Measurements from ENCODE around the gene UNC5C.

The UNC5C gene

DNA sequence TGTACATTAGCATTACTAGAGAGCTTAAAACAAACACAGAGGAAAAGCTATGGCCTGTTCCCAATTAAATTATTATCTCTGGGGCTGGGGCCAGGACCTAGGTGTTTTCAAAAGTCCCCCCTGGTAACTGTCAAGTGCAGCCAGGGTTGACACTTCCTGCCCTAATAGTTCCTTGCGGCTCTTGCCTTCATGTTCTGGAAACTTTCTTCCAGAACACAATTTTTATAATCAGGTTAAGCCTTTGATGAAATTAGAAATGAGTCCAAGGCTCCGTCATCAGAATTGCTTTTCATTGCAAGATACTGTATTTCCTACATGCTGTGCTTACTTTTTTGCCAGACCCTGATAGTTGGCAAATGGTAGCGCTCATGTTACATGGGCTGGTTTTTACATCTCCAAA is 229.6 kb downstream of the UNC5C start:
- H3K4me1 ChIP-seq (ENCODE audit: control insufficient read depth in 1 of 2, insufficient read depth in 2 of 2, low read length in 2 of 2) = no peaks in the 10 kb centered on the region
- no peak overlapping the region for H3K27ac ChIP-seq (ENCODE audit: low read depth, low read length)
- H3K4me3 ChIP-seq (ENCODE audit: low read depth in 1 of 2, low read length in 2 of 2) = no peak overlapping the region
- H3K9me3 ChIP-seq (ENCODE audit: control insufficient read depth in 1 of 2, low read length in 2 of 2) = no peaks in the 10 kb centered on the region
- H3K36me3 ChIP-seq (ENCODE audit: control insufficient read depth in 1 of 2, insufficient read depth in 2 of 2, low read length in 2 of 2) = no peaks in the 10 kb centered on the region
- H3K9ac ChIP-seq (ENCODE audit: low read depth in 1 of 2, low read length in 2 of 2) = no peak overlapping the region
- H3K27me3 ChIP-seq (ENCODE audit: control insufficient read depth in 1 of 2, insufficient read depth in 2 of 2, low read length in 2 of 2) = no peaks in the 10 kb centered on the region

DNA sequence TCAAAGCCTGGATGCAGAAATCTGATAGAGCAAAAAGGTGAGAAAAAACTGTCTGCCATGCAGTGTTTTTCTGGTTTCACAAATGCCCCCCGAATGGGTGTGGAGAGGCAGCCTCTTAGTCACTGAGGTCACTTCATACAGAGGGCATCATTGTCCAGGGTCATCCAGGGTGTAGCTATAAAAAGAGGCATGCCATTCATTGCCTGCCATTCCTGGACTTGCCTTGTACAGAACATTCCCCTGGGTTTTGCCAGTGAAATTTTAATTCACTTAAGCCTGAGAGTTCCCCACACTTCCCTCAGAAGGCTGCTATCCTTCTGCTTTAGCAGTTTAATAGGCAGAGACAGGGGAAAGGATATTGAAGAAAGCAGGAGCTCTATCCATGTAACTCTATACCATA is 230.3 kb downstream of the UNC5C start:
- Histone ChIP-seq H3K27ac (ENCODE audit: low read depth, low read length) (no peak overlapping the region), H3K36me3 (ENCODE audit: control insufficient read depth in 1 of 2, insufficient read depth in 2 of 2, low read length in 2 of 2) (no peaks in the 10 kb centered on the region), H3K27me3 (ENCODE audit: control insufficient read depth in 1 of 2, insufficient read depth in 2 of 2, low read length in 2 of 2) (no peaks in the 10 kb centered on the region)

DNA sequence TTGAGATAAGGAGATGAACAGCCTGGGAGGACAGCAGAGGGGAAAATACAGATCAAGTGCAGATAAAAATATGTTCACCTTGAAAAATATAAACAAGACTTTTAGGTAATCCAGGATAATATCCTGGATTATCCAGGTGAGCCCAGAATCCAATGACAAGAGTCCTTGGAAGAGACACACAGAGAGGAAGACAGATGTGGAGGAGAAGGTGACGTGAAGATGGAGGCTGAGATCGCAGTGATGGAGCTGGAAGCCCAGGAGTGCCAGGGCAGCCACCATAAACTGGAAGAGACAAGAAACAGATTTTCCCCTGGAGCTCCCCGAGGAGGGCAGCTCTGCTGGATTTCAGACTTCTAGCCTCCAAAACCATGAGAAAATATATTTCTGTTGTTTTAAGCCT is 230.7 kb downstream of the UNC5C start:
- H3K36me3 ChIP-seq (ENCODE audit: control insufficient read depth in 1 of 2, insufficient read depth in 2 of 2, low read length in 2 of 2) = no peaks in the 10 kb centered on the region
- no peaks in the 10 kb centered on the region for H3K4me1 ChIP-seq (ENCODE audit: control insufficient read depth in 1 of 2, insufficient read depth in 2 of 2, low read length in 2 of 2)
- H3K9me3 ChIP-seq (ENCODE audit: control insufficient read depth in 1 of 2, low read length in 2 of 2) = no peaks in the 10 kb centered on the region
- no peak overlapping the region for H3K9ac ChIP-seq (ENCODE audit: low read depth in 1 of 2, low read length in 2 of 2)
- no peak overlapping the region for H3K27ac ChIP-seq (ENCODE audit: low read depth, low read length)
- H3K4me3 ChIP-seq (ENCODE audit: low read depth in 1 of 2, low read length in 2 of 2) = no peak overlapping the region
- no peaks in the 10 kb centered on the region for H3K27me3 ChIP-seq (ENCODE audit: control insufficient read depth in 1 of 2, insufficient read depth in 2 of 2, low read length in 2 of 2)

More for the DNA sequence above, 230.3 kb downstream of the UNC5C start:
- Histone ChIP-seq H3K4me1 (ENCODE audit: control insufficient read depth in 1 of 2, insufficient read depth in 2 of 2, low read length in 2 of 2) (no peaks in the 10 kb centered on the region), H3K9me3 (ENCODE audit: control insufficient read depth in 1 of 2, low read length in 2 of 2) (no peaks in the 10 kb centered on the region), H3K9ac (ENCODE audit: low read depth in 1 of 2, low read length in 2 of 2) (no peak overlapping the region), H3K4me3 (ENCODE audit: low read depth in 1 of 2, low read length in 2 of 2) (no peak overlapping the region)

DNA sequence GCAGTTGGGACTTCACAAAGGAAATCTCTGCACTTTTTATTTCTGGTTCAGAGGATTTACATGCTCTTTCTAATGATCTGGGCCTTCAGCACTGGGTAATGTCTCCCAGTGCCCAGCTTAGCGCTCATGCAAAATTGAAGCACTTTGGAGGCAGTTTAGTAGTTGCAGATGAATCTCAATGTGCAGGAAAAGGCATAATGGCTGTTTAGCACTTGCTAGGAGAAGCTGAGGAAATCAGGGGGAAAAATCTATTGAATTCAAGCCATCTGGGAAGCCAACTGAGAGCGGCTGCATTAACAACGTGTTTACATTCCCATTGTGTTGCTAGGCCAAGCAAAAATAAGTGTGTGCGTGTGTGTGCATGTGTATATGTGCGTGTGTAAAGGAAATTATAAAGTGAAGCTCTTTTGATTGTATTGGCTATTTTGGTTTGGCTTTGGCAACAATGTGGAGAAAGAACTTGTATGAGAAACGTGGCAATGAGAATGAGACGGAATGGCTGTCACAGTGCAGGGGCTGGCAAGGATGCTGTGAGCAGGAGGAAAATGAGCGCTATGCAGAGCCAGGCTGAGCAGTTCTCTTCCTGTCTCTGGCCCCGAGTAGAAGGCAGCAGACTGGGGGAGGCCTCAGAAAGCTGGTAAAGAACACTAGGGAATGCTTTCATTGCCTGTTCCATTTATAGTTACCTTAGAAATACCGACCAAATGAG is 231.5 kb downstream of the UNC5C start:
- Histone ChIP-seq H3K4me3 (ENCODE audit: low read depth in 1 of 2, low read length in 2 of 2) (no peak overlapping the region), H3K4me1 (ENCODE audit: control insufficient read depth in 1 of 2, insufficient read depth in 2 of 2, low read length in 2 of 2) (no peaks in the 10 kb centered on the region), H3K9ac (ENCODE audit: low read depth in 1 of 2, low read length in 2 of 2) (no peak overlapping the region), H3K27me3 (ENCODE audit: control insufficient read depth in 1 of 2, insufficient read depth in 2 of 2, low read length in 2 of 2) (no peaks in the 10 kb centered on the region), H3K27ac (ENCODE audit: low read depth, low read length) (no peak overlapping the region), H3K36me3 (ENCODE audit: control insufficient read depth in 1 of 2, insufficient read depth in 2 of 2, low read length in 2 of 2) (no peaks in the 10 kb centered on the region), H3K9me3 (ENCODE audit: control insufficient read depth in 1 of 2, low read length in 2 of 2) (no peaks in the 10 kb centered on the region)

DNA sequence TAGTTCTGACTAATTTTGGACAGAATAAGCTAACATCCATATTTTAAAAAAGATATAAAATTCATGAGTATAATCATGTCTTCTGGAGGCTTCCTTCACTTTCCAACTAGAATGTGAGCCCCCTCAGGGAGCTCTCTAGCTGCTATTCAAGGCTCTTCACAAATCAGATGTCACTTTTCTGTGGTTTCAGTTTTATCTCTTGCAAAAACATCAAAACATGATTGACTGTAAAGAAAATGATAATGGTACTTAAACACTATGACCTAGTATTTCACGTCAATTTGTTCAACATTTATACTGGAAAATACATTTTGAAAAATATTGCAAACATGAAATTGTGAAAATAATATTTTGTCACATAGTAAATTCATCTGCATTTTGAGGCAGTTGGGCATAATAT is 234.2 kb downstream of the UNC5C start:
- no peak overlapping the region for H3K27ac ChIP-seq (ENCODE audit: low read depth, low read length)
- no peaks in the 10 kb centered on the region for H3K4me1 ChIP-seq (ENCODE audit: control insufficient read depth in 1 of 2, insufficient read depth in 2 of 2, low read length in 2 of 2)
- no peak overlapping the region for H3K9ac ChIP-seq (ENCODE audit: low read depth in 1 of 2, low read length in 2 of 2)
- no peak overlapping the region for H3K4me3 ChIP-seq (ENCODE audit: low read depth in 1 of 2, low read length in 2 of 2)
- no peaks in the 10 kb centered on the region for H3K9me3 ChIP-seq (ENCODE audit: control insufficient read depth in 1 of 2, low read length in 2 of 2)
- no peaks in the 10 kb centered on the region for H3K36me3 ChIP-seq (ENCODE audit: control insufficient read depth in 1 of 2, insufficient read depth in 2 of 2, low read length in 2 of 2)
- no peaks in the 10 kb centered on the region for H3K27me3 ChIP-seq (ENCODE audit: control insufficient read depth in 1 of 2, insufficient read depth in 2 of 2, low read length in 2 of 2)

DNA sequence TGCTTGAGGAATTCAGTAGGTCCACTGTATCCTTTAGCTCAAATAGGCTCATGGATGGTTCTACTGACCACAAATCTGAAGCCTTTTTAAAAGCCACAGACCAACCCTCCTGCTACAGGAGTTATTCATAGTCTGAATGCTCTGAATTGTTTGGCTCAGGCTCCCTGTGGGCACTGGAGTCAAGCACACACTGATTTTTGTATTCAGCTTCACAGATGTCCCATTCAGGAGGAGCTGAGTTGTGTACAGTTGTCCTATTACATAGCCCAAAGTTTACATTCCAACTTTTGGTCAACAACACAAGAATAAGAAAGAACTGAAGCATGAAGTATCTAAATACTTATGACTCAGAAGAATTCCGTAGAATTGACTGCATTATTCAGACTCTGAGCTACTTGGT is 243.9 kb downstream of the UNC5C start:
- Histone ChIP-seq H3K9ac (ENCODE audit: low read depth in 1 of 2, low read length in 2 of 2) (no peak overlapping the region), H3K36me3 (ENCODE audit: control insufficient read depth in 1 of 2, insufficient read depth in 2 of 2, low read length in 2 of 2) (no peaks in the 10 kb centered on the region), H3K4me1 (ENCODE audit: control insufficient read depth in 1 of 2, insufficient read depth in 2 of 2, low read length in 2 of 2) (no peaks in the 10 kb centered on the region), H3K27ac (ENCODE audit: low read depth, low read length) (no peak overlapping the region), H3K4me3 (ENCODE audit: low read depth in 1 of 2, low read length in 2 of 2) (no peak overlapping the region), H3K27me3 (ENCODE audit: control insufficient read depth in 1 of 2, insufficient read depth in 2 of 2, low read length in 2 of 2) (no peaks in the 10 kb centered on the region), H3K9me3 (ENCODE audit: control insufficient read depth in 1 of 2, low read length in 2 of 2) (no peaks in the 10 kb centered on the region)

DNA sequence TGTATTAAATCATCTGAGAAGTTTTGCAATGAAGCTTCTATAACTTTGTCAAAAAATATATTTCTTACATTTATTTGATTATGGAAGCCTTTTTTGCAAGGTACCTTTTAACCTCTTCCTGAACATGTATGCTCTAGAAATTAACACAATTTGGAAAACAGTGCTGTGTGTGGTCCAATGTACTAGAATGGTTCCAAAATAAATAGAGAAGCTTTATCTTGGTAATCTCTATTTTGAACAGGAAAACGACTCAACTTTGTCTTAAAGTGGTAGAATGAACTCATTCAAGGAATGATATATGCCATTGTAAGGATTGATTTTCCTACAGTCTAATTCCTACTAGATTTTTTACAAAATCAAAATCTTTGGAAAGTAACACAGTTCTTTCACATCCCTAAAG is 248.5 kb downstream of the UNC5C start:
- Histone ChIP-seq H3K9ac (ENCODE audit: low read depth in 1 of 2, low read length in 2 of 2) (no peak overlapping the region), H3K27ac (ENCODE audit: low read depth, low read length) (no peak overlapping the region), H3K4me3 (ENCODE audit: low read depth in 1 of 2, low read length in 2 of 2) (no peak overlapping the region), H3K36me3 (ENCODE audit: control insufficient read depth in 1 of 2, insufficient read depth in 2 of 2, low read length in 2 of 2) (no peaks in the 10 kb centered on the region), H3K4me1 (ENCODE audit: control insufficient read depth in 1 of 2, insufficient read depth in 2 of 2, low read length in 2 of 2) (no peaks in the 10 kb centered on the region), H3K27me3 (ENCODE audit: control insufficient read depth in 1 of 2, insufficient read depth in 2 of 2, low read length in 2 of 2) (no peaks in the 10 kb centered on the region), H3K9me3 (ENCODE audit: control insufficient read depth in 1 of 2, low read length in 2 of 2) (no peaks in the 10 kb centered on the region)

DNA sequence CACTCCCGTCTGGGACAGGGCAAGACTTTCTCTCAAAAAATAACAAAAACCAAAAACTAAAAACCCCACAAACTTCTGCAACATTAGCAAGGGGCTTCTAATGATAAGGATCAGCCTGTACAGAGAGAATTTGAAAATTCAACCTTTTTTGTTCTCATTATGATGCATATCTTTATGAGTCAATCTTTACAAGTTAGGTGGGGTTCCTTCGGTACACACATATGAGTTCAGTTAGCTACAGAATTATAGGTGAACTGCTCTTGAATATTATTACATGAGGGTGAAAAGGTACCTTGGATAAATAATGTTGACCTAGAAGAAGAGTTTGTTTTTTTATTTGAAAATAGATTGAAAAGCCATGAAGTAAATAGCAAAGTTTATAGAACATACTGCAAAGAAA is 252.7 kb downstream of the UNC5C start:
- Histone ChIP-seq H3K9me3 (ENCODE audit: control insufficient read depth in 1 of 2, low read length in 2 of 2) (no peaks in the 10 kb centered on the region), H3K4me3 (ENCODE audit: low read depth in 1 of 2, low read length in 2 of 2) (no peak overlapping the region), H3K36me3 (ENCODE audit: control insufficient read depth in 1 of 2, insufficient read depth in 2 of 2, low read length in 2 of 2) (no peaks in the 10 kb centered on the region), H3K27ac (ENCODE audit: low read depth, low read length) (no peak overlapping the region), H3K9ac (ENCODE audit: low read depth in 1 of 2, low read length in 2 of 2) (no peak overlapping the region), H3K4me1 (ENCODE audit: control insufficient read depth in 1 of 2, insufficient read depth in 2 of 2, low read length in 2 of 2) (no peaks in the 10 kb centered on the region), H3K27me3 (ENCODE audit: control insufficient read depth in 1 of 2, insufficient read depth in 2 of 2, low read length in 2 of 2) (no peaks in the 10 kb centered on the region)

DNA sequence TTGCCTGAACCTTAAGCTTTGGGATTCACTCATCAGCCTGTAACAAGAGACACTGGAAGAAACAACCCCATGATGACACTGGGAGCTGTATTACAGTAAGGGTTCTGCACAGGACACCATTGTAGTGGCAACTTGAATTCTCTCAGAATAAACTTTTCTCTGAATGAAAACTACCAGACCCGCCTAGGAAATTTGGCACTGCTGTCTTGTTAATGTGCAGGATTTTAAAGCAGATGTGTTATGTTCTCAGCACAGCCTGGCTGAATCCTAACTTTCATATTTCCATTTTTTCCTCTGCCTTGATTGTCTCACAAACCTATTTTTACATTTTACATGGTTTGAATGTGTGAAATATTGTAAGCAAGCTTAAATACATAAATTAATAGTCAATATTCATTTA is 253.6 kb downstream of the UNC5C start:
- H3K27ac ChIP-seq (ENCODE audit: low read depth, low read length) = no peak overlapping the region
- no peaks in the 10 kb centered on the region for H3K36me3 ChIP-seq (ENCODE audit: control insufficient read depth in 1 of 2, insufficient read depth in 2 of 2, low read length in 2 of 2)
- no peaks in the 10 kb centered on the region for H3K27me3 ChIP-seq (ENCODE audit: control insufficient read depth in 1 of 2, insufficient read depth in 2 of 2, low read length in 2 of 2)
- H3K9ac ChIP-seq (ENCODE audit: low read depth in 1 of 2, low read length in 2 of 2) = no peak overlapping the region
- no peaks in the 10 kb centered on the region for H3K4me1 ChIP-seq (ENCODE audit: control insufficient read depth in 1 of 2, insufficient read depth in 2 of 2, low read length in 2 of 2)
- H3K9me3 ChIP-seq (ENCODE audit: control insufficient read depth in 1 of 2, low read length in 2 of 2) = no peaks in the 10 kb centered on the region
- H3K4me3 ChIP-seq (ENCODE audit: low read depth in 1 of 2, low read length in 2 of 2) = no peak overlapping the region

DNA sequence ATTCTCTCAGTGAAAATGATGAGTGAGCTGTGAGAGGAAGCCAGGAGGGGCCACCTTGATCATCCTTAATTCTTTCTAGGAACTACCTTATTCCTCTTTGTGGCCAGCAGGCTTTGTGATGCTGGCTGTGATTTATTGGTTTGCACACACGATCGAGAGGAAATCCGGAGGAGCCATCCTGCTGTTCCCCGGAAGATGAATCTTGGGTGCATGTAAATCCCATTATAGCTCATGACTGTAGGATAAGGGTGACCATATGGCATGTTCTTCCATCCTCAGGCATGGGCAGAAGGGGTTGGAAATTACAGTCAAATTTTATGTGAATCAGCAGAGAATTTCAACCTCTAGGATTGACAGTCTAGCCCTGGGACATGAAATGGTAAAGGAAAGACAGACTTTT is 254.5 kb downstream of the UNC5C start:
- H3K36me3 ChIP-seq (ENCODE audit: control insufficient read depth in 1 of 2, insufficient read depth in 2 of 2, low read length in 2 of 2) = no peaks in the 10 kb centered on the region
- no peaks in the 10 kb centered on the region for H3K9me3 ChIP-seq (ENCODE audit: control insufficient read depth in 1 of 2, low read length in 2 of 2)
- H3K4me1 ChIP-seq (ENCODE audit: control insufficient read depth in 1 of 2, insufficient read depth in 2 of 2, low read length in 2 of 2) = no peaks in the 10 kb centered on the region
- H3K4me3 ChIP-seq (ENCODE audit: low read depth in 1 of 2, low read length in 2 of 2) = no peak overlapping the region
- H3K9ac ChIP-seq (ENCODE audit: low read depth in 1 of 2, low read length in 2 of 2) = no peak overlapping the region
- H3K27me3 ChIP-seq (ENCODE audit: control insufficient read depth in 1 of 2, insufficient read depth in 2 of 2, low read length in 2 of 2) = no peaks in the 10 kb centered on the region
- H3K27ac ChIP-seq (ENCODE audit: low read depth, low read length) = no peak overlapping the region

DNA sequence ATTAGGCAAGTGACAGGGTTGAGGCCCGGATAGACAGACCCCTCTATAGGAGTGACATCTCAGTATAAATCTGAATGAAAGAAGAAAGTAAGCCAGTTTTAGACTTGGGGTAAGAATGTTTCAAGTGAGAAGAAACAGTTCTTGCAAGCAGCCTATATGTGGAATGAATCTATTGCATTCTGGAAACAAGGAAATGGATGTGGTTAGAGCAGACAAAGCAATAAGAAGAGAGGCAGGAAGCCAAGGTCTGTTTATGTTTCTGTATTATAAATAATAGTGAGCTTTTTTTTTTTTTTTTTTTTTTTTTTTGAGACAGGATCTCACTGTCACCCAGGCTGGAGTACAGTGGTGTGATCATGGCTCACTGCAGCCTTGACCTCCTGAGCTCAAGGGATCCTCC is 255.8 kb downstream of the UNC5C start:
- Histone ChIP-seq H3K9ac (ENCODE audit: low read depth in 1 of 2, low read length in 2 of 2) (no peak overlapping the region), H3K4me1 (ENCODE audit: control insufficient read depth in 1 of 2, insufficient read depth in 2 of 2, low read length in 2 of 2) (no peaks in the 10 kb centered on the region), H3K27me3 (ENCODE audit: control insufficient read depth in 1 of 2, insufficient read depth in 2 of 2, low read length in 2 of 2) (no peaks in the 10 kb centered on the region), H3K4me3 (ENCODE audit: low read depth in 1 of 2, low read length in 2 of 2) (no peak overlapping the region), H3K36me3 (ENCODE audit: control insufficient read depth in 1 of 2, insufficient read depth in 2 of 2, low read length in 2 of 2) (no peaks in the 10 kb centered on the region), H3K27ac (ENCODE audit: low read depth, low read length) (no peak overlapping the region), H3K9me3 (ENCODE audit: control insufficient read depth in 1 of 2, low read length in 2 of 2) (no peaks in the 10 kb centered on the region)

Measured in duodenal mucosa (tissue), 2 donors.